GM12873 (cell line): ENCODE results near the gene STON2.

ENCODE experiments used
- CTCF ChIP-seq: IDR thresholded peaks from 2 replicates; pipeline ENCODE4 v1.5.1; 2012; ENCODE audit warnings: low read depth, mild to moderate bottlenecking, moderate library complexity, low read length, control low read depth; ENCODE audit not compliant: insufficient read depth; ENCODE audit errors: missing control alignments

STON2 gene

GRCh38 chr14:81309511-81309910, 90.6 kb downstream of the STON2 start:
- TF ChIP-seq CTCF = no peak

GRCh38 chr14:81305743-81306142, 94.4 kb downstream of the STON2 start:
- no peak for TF ChIP-seq CTCF

- no peak for TF ChIP-seq CTCF
Observed at GRCh38 chr14:81305065-81305464, 95.1 kb downstream of the STON2 start.

GRCh38 chr14:81303258-81303935, 96.7 kb downstream of the STON2 start:
- no peak for TF ChIP-seq CTCF

- TF ChIP-seq CTCF = peak; percentile 27
Observed at GRCh38 chr14:81302638-81303037, 97.5 kb downstream of the STON2 start.

- no peak for TF ChIP-seq CTCF
Observed at GRCh38 chr14:81301813-81302212, 98.3 kb downstream of the STON2 start.

- no peak for TF ChIP-seq CTCF
Observed at GRCh38 chr14:81301371-81301770, 98.8 kb downstream of the STON2 start.
